H9 (cell line): ENCODE data around the gene TEX52. TPM values are rescaled to one million over a fixed set of nuclear protein-coding genes. Genes with fewer than 3 reads are reported as not detected.

Experiments
- DNase-seq: peaks from one replicate; pipeline ENCODE4 v3.0.0-alpha.2; 2017
- H2AFZ ChIP-seq: one replicate; pipeline ENCODE4 v1.6.1; 2013; ENCODE audit warnings: mild to moderate bottlenecking, low read length, control low read depth, moderate library complexity
- H2AK5ac ChIP-seq: 2 replicates; pipeline ENCODE4 v1.6.1; 2013; ENCODE audit warnings: low read length, control low read depth, mixed read lengths; ENCODE audit not compliant: insufficient read length
- H2BK120ac ChIP-seq: one replicate; pipeline ENCODE4 v1.6.1; 2013; ENCODE audit warnings: low read depth, mild to moderate bottlenecking, low read length, control low read depth, inconsistent platforms; ENCODE audit not compliant: poor library complexity, severe bottlenecking
- H2BK12ac ChIP-seq: 2 replicates; pipeline ENCODE4 v1.6.1; 2013; ENCODE audit warnings: low read length, control low read depth, mixed read lengths, low read depth; ENCODE audit not compliant: insufficient read length
- H2BK15ac ChIP-seq: 2 replicates; pipeline ENCODE4 v1.6.1; 2013; ENCODE audit warnings: low read depth, low read length, control low read depth
- H2BK20ac ChIP-seq: one replicate; pipeline ENCODE4 v1.6.1; 2013; ENCODE audit warnings: low read depth, mild to moderate bottlenecking, low read length, control low read depth, inconsistent platforms; ENCODE audit not compliant: poor library complexity, severe bottlenecking
- H2BK5ac ChIP-seq: 2 replicates; pipeline ENCODE4 v1.6.1; 2013; ENCODE audit warnings: low read length, control low read depth, mixed read lengths; ENCODE audit not compliant: insufficient read length
- H3K14ac ChIP-seq: 2 replicates; pipeline ENCODE4 v1.6.1; 2013; ENCODE audit warnings: low read length, control low read depth; ENCODE audit not compliant: insufficient read depth
- H3K18ac ChIP-seq: 2 replicates; pipeline ENCODE4 v1.6.1; 2013; ENCODE audit warnings: low read depth, mild to moderate bottlenecking, mixed read lengths, low read length, control low read depth; ENCODE audit not compliant: insufficient read length
- H3K23ac ChIP-seq: 2 replicates; pipeline ENCODE4 v1.6.1; 2013; ENCODE audit warnings: low read length, control low read depth, mixed read lengths, low read depth; ENCODE audit not compliant: insufficient read length
- H3K23me2 ChIP-seq: 2 replicates; pipeline ENCODE4 v1.6.1; 2013; ENCODE audit warnings: low read depth, mild to moderate bottlenecking, mixed read lengths, low read length, control low read depth; ENCODE audit not compliant: insufficient read length, poor library complexity, severe bottlenecking
- H3K27ac ChIP-seq: 2 replicates; pipeline ENCODE4 v1.5.1; 2013; ENCODE audit warnings: low read length, control low read depth, mixed read lengths, low read depth; ENCODE audit not compliant: insufficient read length
- H3K27me3 ChIP-seq: 2 replicates; pipeline ENCODE4 v1.6.1; 2013; ENCODE audit warnings: low read length, control low read depth, inconsistent platforms; ENCODE audit not compliant: insufficient read depth
- H3K4ac ChIP-seq: 2 replicates; pipeline ENCODE4 v1.6.1; 2013; ENCODE audit warnings: low read depth, mild to moderate bottlenecking, control low read depth, inconsistent platforms, low read length, moderate library complexity
- H3K4me1 ChIP-seq: 2 replicates; pipeline ENCODE4 v1.6.1; 2013; ENCODE audit warnings: low read length, control low read depth, inconsistent platforms; ENCODE audit not compliant: insufficient read depth
- H3K4me2 ChIP-seq: 2 replicates; pipeline ENCODE4 v1.6.1; 2013; ENCODE audit warnings: low read length, control low read depth, mixed read lengths; ENCODE audit not compliant: insufficient read length, insufficient read depth
- H3K56ac ChIP-seq: 2 replicates; pipeline ENCODE4 v1.6.1; 2013; ENCODE audit warnings: low read depth, mild to moderate bottlenecking, mixed read lengths, low read length, control low read depth; ENCODE audit not compliant: insufficient read length
- H3K79me1 ChIP-seq: 2 replicates; pipeline ENCODE4 v1.6.1; 2013; ENCODE audit warnings: low read depth, mild to moderate bottlenecking, moderate library complexity, low read length, control low read depth, inconsistent platforms; ENCODE audit not compliant: insufficient read depth, poor library complexity, severe bottlenecking
- H3K79me2 ChIP-seq: 2 replicates; pipeline ENCODE4 v1.6.1; 2013; ENCODE audit warnings: low read length, control low read depth, inconsistent platforms; ENCODE audit not compliant: insufficient read depth
- H3K9ac ChIP-seq: 2 replicates; pipeline ENCODE4 v1.6.1; 2013; ENCODE audit warnings: low read length, control low read depth, mixed read lengths; ENCODE audit not compliant: insufficient read length; ENCODE audit errors: extremely low read depth
- H3K9me3 ChIP-seq: one replicate; pipeline ENCODE4 v1.6.1; 2013; ENCODE audit warnings: low read depth, low read length, inconsistent platforms; ENCODE audit not compliant: control insufficient read depth
- H3T11ph ChIP-seq: one replicate; pipeline ENCODE4 v1.6.1; 2013; ENCODE audit warnings: mild to moderate bottlenecking, low read length, control low read depth, inconsistent platforms
- H4K20me1 ChIP-seq: one replicate; pipeline ENCODE4 v1.6.1; 2013; ENCODE audit not compliant: control insufficient read depth, insufficient read length, insufficient read depth
- H4K5ac ChIP-seq: 2 replicates; pipeline ENCODE4 v1.6.1; 2013; ENCODE audit warnings: low read depth, mild to moderate bottlenecking, mixed read lengths, low read length, control low read depth; ENCODE audit not compliant: insufficient read length
- H4K8ac ChIP-seq: replicated peaks from 2 replicates; pipeline ENCODE4 v1.6.1; 2013; ENCODE audit warnings: low read length, control low read depth, mixed read lengths, low read depth; ENCODE audit not compliant: insufficient read length
- H4K91ac ChIP-seq: 2 replicates; pipeline ENCODE4 v1.6.1; 2013; ENCODE audit warnings: low read depth, mild to moderate bottlenecking, moderate library complexity, mixed read lengths, low read length, control low read depth; ENCODE audit not compliant: insufficient read length
- H3K27ac Mint-ChIP-seq, 3 experiments: 2 replicates in 2 of 3; 3 replicates in 1 of 3; pipeline ENCODE4 v1.8.0; 2020 to 2021; ENCODE audit warnings: mixed read lengths in 3 of 3, mild to moderate bottlenecking in 1 of 3, moderate library complexity in 1 of 3
- H3K27me3 Mint-ChIP-seq: 2 replicates; pipeline ENCODE4 v1.8.0; 2021; ENCODE audit warnings: low read depth, mild to moderate bottlenecking, moderate library complexity, mixed read lengths
- H3K36me3 Mint-ChIP-seq, 3 experiments: 2 replicates in 2 of 3; 3 replicates in 1 of 3; pipeline ENCODE4 v1.8.0; 2020 to 2021; ENCODE audit warnings: low read depth in 3 of 3, mixed read lengths in 3 of 3; ENCODE audit not compliant: insufficient read depth in 1 of 3
- H3K4me1 Mint-ChIP-seq, 2 experiments: 2 replicates each; pipeline ENCODE4 v1.8.0; 2020; ENCODE audit warnings: mixed read lengths in 2 of 2
- H3K4me3 Mint-ChIP-seq, 2 experiments: 2 replicates in 1 of 2; 3 replicates in 1 of 2; pipeline ENCODE4 v1.8.0; 2020 to 2021; ENCODE audit warnings: mild to moderate bottlenecking in 2 of 2, mixed read lengths in 2 of 2, moderate library complexity in 1 of 2
- H3K9me3 Mint-ChIP-seq, 2 experiments: 2 replicates in 1 of 2; 3 replicates in 1 of 2; pipeline ENCODE4 v1.8.0; 2020; ENCODE audit warnings: mild to moderate bottlenecking in 2 of 2, mixed read lengths in 2 of 2, moderate library complexity in 1 of 2
- CTCF ChIP-seq: fragments of 200-600 bp; sonication (generic); conservative IDR thresholded peaks from 3 replicates; pipeline ENCODE4 v1.8.0; 2021; ENCODE audit warnings: antibody characterized with exemption, mild to moderate bottlenecking
- WGBS: extraction: QIAGEN DNeasy Blood & Tissue Kit; methylation state at CpG from one replicate; pipeline ENCODE4 v1.1.7; 2013; ENCODE audit warnings: missing lambda C conversion rate, low lambda C conversion rate, mixed read lengths; ENCODE audit not compliant: insufficient read length; ENCODE audit errors: extremely low coverage; 5-methylcytosine and 5-hydroxymethylcytosine counted together
- total RNA-seq: library from RNA; stranded (reverse); gene quantifications from 2 replicates; pipeline ENCODE4 v1.2.1, GENCODE V29; 2021

TEX52 gene
- total RNA-seq, 1 experiment from 2014 or later = 0.20 TPM

- Histone ChIP-seq H2AK5ac (no peak overlapping the region), H3K79me2 (no peaks in the 10 kb centered on the region), H2BK5ac (no peak overlapping the region), H4K5ac (no peak overlapping the region), H2BK12ac (no peak overlapping the region), H3K9me3 (no peaks in the 10 kb centered on the region), H2AFZ (no peak overlapping the region), H3K4me2 (no peak overlapping the region), H2BK20ac (no peak overlapping the region), H3K14ac (no peak overlapping the region), H3K23ac (no peak overlapping the region), H2BK15ac (no peak overlapping the region), H3K79me1 (no peaks in the 10 kb centered on the region), H4K20me1 (no peaks in the 10 kb centered on the region), H3K18ac (no peak overlapping the region), H3T11ph (no peak overlapping the region), H3K27me3 (no peaks in the 10 kb centered on the region), H2BK120ac (no peak overlapping the region), H3K9ac (no peak overlapping the region), H4K91ac (no peak overlapping the region), H3K27ac (no peak overlapping the region), H3K4ac (no peak overlapping the region), H3K56ac (no peak overlapping the region), H3K23me2 (no peaks in the 10 kb centered on the region), H4K8ac (no peak overlapping the region), H3K4me1 (no peaks in the 10 kb centered on the region)
- TF ChIP-seq CTCF = no peak
- no peak overlapping the region for H3K4me3 Mint-ChIP-seq
- no peaks in the 10 kb centered on the region for H3K9me3 Mint-ChIP-seq
- DNase-seq = no peak
- H3K27me3 Mint-ChIP-seq = no peaks in the 10 kb centered on the region
- no CpG with 5 or more reads among the region's 7 CpGs for WGBS
- H3K4me1 Mint-ChIP-seq = peaks cover 6 to 11% of the 10 kb centered on the region in 2 experiments
- no peak overlapping the region for H3K27ac Mint-ChIP-seq
- H3K36me3 Mint-ChIP-seq = peaks cover 62 to 85% (median 85%) of the 10 kb centered on the region in 3 experiments
Observed at GRCh38 chr12:2862876-2863275, 6.0 kb upstream of the TEX52 start.
